Tibial nerve (tissue), 3 donors: ENCODE measurements around the gene GNAQ.

Source experiments
- CTCF ChIP-seq, 5 experiments: fragments of 200-600 bp in 3 of 5; fragments of 450-650 bp in 2 of 5; sonication (generic) in 3 of 5; IDR thresholded peaks; one replicate each; pipeline ENCODE4 v1.5.1; 2016 to 2019; ENCODE audit warnings: antibody characterized with exemption in 5 of 5, mild to moderate bottlenecking in 3 of 5, moderate library complexity in 2 of 5
- POLR2A ChIP-seq, 2 donors: fragments of 450-650 bp; IDR thresholded peaks; one replicate each; pipeline ENCODE4 v1.6.1; 2017; ENCODE audit warnings: antibody characterized with exemption in 2 of 2, mild to moderate bottlenecking in 2 of 2, moderate library complexity in 2 of 2

- TF ChIP-seq POLR2A (IDR thresholded peaks at IDR 0.05) (no peak), CTCF (IDR thresholded peaks at IDR 0.05) (no peak)
These were observed 16.4 kb downstream of the GNAQ start for GRCh38 chr9:78015241-78015640.
